GM18517 (cell line): Measurements from ENCODE around the gene LBX2.

ENCODE experiments used
- ATAC-seq: cut with Tn5 transposase; IDR thresholded peaks from one replicate; pipeline ENCODE4 v1.9.1; 2021; ENCODE audit warnings: mild to moderate bottlenecking, moderate library complexity; ENCODE audit not compliant: unreplicated experiment

Gene LBX2

GRCh38 chr2:74526649-74527230, 27.3 kb upstream of the LBX2 start:
- ATAC-seq: no peak

GRCh38 chr2:74525717-74526648, 26.6 kb upstream of the LBX2 start, which contains the start of gene DQX1:
Gene DQX1, minus strand, starts transcription at chr2:74526231. Its CDS starts 502 bp downstream, at chr2:74525729.
- no peak for ATAC-seq

- ATAC-seq: no peak
Observed at GRCh38 chr2:74524955-74525716, 25.7 kb upstream of the LBX2 start.

DNA sequence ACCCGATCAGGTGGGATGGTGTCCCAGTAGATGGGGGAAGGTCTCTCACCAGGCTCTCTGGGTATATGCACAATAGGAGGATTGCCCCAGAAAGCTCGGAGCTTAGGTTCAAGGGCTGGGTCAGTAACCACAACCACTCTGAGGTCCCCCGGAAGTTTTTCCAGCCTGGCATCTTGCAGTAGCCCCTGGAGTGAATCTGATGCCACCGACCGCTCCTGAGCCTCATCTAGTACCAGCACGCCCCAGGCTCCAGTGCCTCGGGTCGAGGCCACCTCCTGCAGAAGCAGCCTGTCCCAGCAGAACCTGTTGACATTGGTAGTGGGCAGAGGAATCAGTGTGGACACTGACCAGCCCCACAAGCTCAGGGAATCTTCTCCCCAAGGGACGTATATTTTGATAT, 24.6 kb upstream of the LBX2 start:
- ATAC-seq: no peak

DNA sequence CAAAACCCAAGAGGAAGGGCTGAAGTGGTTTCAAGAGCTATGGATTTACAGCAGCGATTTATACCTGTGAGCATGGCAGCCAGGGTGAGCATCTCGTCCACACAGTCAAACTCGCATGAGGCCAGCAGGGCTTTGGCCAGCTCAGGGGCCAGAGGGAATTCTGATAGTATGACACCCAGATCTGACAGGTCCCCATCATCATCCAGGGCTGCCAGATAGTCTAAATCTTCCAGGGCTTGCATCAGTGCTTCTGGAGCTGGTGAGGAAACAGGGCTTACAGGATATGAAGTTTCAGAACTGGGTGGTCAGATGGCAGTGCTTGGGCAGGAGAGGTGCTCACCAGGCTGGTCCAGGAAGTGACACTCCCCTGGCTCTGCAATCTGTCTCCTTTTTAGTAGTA, 23.1 kb upstream of the LBX2 start:
- ATAC-seq: no peak

DNA sequence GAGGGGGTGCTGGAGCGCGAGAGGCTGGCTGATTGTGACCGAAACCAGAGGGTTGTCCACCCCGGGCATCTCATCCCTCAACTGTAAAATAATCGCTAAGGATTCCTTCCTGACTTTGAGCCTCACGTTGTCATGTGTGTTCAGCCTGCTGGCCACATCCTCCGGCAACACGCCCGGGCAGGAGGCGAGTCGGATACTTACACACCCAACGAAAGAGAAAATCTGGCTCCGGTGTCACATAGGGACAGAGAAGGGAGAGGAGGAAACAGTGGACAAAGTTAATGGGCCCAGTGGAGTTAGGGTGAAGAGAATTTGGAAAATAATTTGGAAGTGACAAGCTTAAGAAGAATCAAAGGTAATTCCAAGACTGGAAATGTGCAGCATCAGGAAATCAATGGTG, 17.2 kb upstream of the LBX2 start:
- ATAC-seq: no peak

DNA sequence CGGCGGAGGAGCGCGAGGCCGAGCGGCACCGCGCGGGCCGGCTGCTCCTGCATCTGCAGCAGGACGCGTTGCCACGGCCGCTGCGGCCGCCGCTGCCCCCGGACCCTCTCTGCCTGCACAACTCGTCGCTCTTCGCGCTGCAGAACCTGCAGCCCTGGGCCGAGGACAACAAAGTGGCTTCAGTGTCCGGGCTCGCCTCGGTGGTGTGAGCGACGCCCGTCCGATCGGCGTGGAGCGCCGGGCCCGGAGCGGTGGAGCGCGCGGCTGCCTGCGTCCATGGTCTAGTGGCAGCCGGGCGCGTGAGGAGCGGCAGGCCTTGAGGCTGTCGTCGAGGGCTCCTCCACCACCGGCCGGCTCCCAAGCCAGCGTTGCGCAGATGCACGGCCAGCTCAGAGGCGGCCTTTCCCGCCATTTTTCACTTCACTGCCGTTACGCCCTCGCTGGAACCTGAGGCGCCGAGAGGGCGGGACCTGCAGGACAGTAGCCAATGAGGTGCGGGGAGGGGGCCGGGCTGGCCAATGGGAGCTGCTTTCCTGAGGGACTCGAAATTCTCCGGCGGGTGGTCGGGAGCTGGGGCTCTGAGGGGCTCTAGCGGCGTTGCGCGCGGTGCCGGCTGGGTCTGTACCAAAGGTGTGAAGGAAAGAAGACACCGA, 16.7 kb upstream of the LBX2 start:
- peak; percentile 54 for ATAC-seq

GRCh38 chr2:74515271-74515980, 16.0 kb upstream of the LBX2 start:
- peak; percentile 8 for ATAC-seq

- ATAC-seq: no peak
Observed at GRCh38 chr2:74514368-74515270, 15.2 kb upstream of the LBX2 start, which contains the start of gene TLX2. Gene TLX2, plus strand, starts transcription at chr2:74514450. Its CDS starts 357 bp downstream, at chr2:74514807.

GRCh38 chr2:74513605-74514367, 14.4 kb upstream of the LBX2 start:
- no peak for ATAC-seq

- no peak for ATAC-seq
Observed at GRCh38 chr2:74512744-74513604, 13.6 kb upstream of the LBX2 start.

GRCh38 chr2:74511104-74511989, 11.9 kb upstream of the LBX2 start:
- no peak for ATAC-seq

- no peak for ATAC-seq
Observed at GRCh38 chr2:74510272-74510671, 10.9 kb upstream of the LBX2 start.

- no peak for ATAC-seq
Observed at GRCh38 chr2:74507926-74508520, 8.6 kb upstream of the LBX2 start.

DNA sequence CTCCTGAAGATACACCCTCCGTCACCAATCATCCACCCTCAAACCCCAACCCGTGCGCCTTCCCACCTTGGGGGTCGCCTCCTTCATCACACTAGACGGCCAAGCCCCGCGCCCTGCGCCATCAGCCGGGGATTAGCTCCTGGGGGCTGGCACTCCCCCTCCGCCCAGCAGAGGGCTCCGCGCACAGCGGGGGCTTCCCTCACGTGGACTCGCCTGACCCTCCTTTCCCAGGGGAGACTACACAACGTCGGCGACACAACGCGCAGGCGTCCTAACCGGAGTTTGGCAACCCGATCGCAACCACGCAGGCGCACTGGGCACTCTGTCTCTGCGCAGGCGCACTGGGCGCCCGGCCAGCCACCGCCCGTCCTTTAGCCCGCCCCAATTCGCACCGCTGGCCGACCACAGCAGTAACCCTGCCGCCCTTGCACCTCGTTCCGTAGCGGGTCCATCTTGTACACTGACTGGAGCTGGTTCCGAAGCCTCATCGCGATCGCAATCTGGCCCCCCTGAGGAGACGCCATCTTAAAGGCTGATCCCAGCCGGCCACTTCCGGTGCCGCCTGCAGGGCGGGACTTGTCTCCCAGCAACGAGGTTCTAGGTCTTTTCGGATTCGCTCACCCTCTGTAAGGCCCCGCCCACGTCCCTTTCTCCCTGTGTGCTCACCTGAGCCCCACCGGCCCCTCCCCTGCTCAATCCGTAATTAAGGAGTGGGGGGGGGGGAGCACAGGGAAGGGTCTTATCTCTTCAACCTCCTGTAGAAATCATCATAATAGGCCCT, 7.9 kb upstream of the LBX2 start, which contains the start of gene PCGF1:
Gene PCGF1 (minus strand): TSS at position 551 of the 781 bp plus-strand sequence. CDS start 27 bp downstream, at position 524.
- ATAC-seq: peak; percentile 89
